Esophagus muscularis mucosa (tissue), 4 donors: Measurements from ENCODE around the gene PGAP1. TPM values are rescaled to one million over a fixed set of nuclear protein-coding genes. Genes with fewer than 3 reads are reported as not detected.

ENCODE experiments used
- DNase-seq: peaks from one replicate; pipeline ENCODE4 v3.0.0-alpha.2; 2017; ENCODE audit errors: extremely low spot score
- H3K27ac ChIP-seq, 4 donors: fragments of 200-600 bp; sonication (generic); replicated peaks in 1 of 4; 1 replicate in 3 of 4; 2 replicates in 1 of 4; pipeline ENCODE4 v1.5.1; 2016 to 2019; ENCODE audit warnings: mild to moderate bottlenecking in 1 of 4
- H3K27me3 ChIP-seq, 4 donors: fragments of 200-600 bp; sonication (generic); one replicate each; pipeline versions ENCODE4 v1.5.1 to v1.6.0; 2016 to 2019
- H3K36me3 ChIP-seq, 4 donors: fragments of 200-600 bp; sonication (generic); one replicate each; pipeline ENCODE4 v1.5.1; 2016 to 2019
- H3K4me1 ChIP-seq, 4 donors: fragments of 200-600 bp; sonication (generic); one replicate each; pipeline ENCODE4 v1.5.1; 2016 to 2019
- H3K4me3 ChIP-seq, 4 donors: fragments of 200-600 bp; sonication (generic); 1 replicate in 2 of 4; 2 replicates in 2 of 4; pipeline ENCODE4 v1.5.1; 2016 to 2019; ENCODE audit warnings: mild to moderate bottlenecking in 4 of 4, moderate library complexity in 1 of 4
- H3K9me3 ChIP-seq, 4 donors: fragments of 200-600 bp; sonication (generic); 1 replicate in 3 of 4; 2 replicates in 1 of 4; pipeline ENCODE4 v1.5.1; 2016 to 2019
- CTCF ChIP-seq, 3 experiments: fragments of 200-600 bp in 2 of 3; fragments of 450-650 bp in 1 of 3; sonication (generic) in 2 of 3; IDR thresholded peaks; one replicate each; pipeline ENCODE4 v1.5.1; 2017 to 2019; ENCODE audit warnings: antibody characterized with exemption in 3 of 3, mild to moderate bottlenecking in 2 of 3, moderate library complexity in 1 of 3
- EP300 ChIP-seq: sonication (generic); formaldehyde crosslinking; IDR thresholded peaks from one replicate; pipeline ENCODE4 v1.6.1; 2017; ENCODE audit warnings: antibody characterized with exemption
- POLR2A ChIP-seq: fragments of 450-650 bp; IDR thresholded peaks from one replicate; pipeline ENCODE4 v1.6.1; 2017; ENCODE audit warnings: antibody characterized with exemption, moderate library complexity, mild to moderate bottlenecking, low read depth
- POLR2AphosphoS5 ChIP-seq, 2 donors: sonication (generic); formaldehyde crosslinking; IDR thresholded peaks; one replicate each; pipeline ENCODE4 v1.6.1; 2017; ENCODE audit warnings: antibody characterized with exemption in 2 of 2
- WGBS: methylation state at CpG from one replicate; pipeline ENCODE4 v1.1.5; 2018; 5-methylcytosine and 5-hydroxymethylcytosine counted together
- intact Hi-C: fragments of 100-400 bp; cut with DNase I; formaldehyde crosslinking; loops from one replicate; pipeline ENCODE4 v1.15.1; 2023
- total RNA-seq, 4 donors: library from RNA; depleted of rRNA; stranded (reverse); fragments of >200 nt; gene quantifications; one replicate each; pipeline versions ENCODE4 v1.1.0 to v1.2.1, GENCODE V29; 2016

The PGAP1 gene
- total RNA-seq, 4 donors from 2014 or later, result 3.7 to 7.5 (median 5.6) TPM

GRCh38 chr2:196836440-196836839, 90.1 kb downstream of the PGAP1 start:
- DNase-seq, result no peak
- Histone ChIP-seq H3K4me1 (peaks cover 0 to 6% (median 0%) of the 10 kb centered on the region in 4 donors), H3K9me3 (no peaks in the 10 kb centered on the region), H3K27ac (no peak overlapping the region), H3K4me3 (no peak overlapping the region), H3K27me3 (no peaks in the 10 kb centered on the region), H3K36me3 (peaks cover 0 to 42% (median 17%) of the 10 kb centered on the region in 4 donors)
- intact Hi-C loops, result no loop called here
- TF ChIP-seq POLR2AphosphoS5 (IDR thresholded peaks at IDR 0.05) (no peak), EP300 (no peak), POLR2A (no peak), CTCF (IDR thresholded peaks at IDR 0.05) (no peak)

- WGBS, result 87% methylated on average over 1 of the region's 1 CpG
- Histone ChIP-seq H3K27ac (no peak overlapping the region), H3K4me3 (no peak overlapping the region), H3K4me1 (no peaks in the 10 kb centered on the region), H3K36me3 (no peaks in the 10 kb centered on the region), H3K9me3 (no peaks in the 10 kb centered on the region), H3K27me3 (no peaks in the 10 kb centered on the region)
- DNase-seq, result no peak
- intact Hi-C loops, result no loop called here
- no peak for TF ChIP-seq POLR2A
- TF ChIP-seq CTCF (IDR thresholded peaks at IDR 0.05), result no peak
- no peak for TF ChIP-seq EP300
- no peak for TF ChIP-seq POLR2AphosphoS5 (IDR thresholded peaks at IDR 0.05)
Measured at GRCh38 chr2:196830701-196831100, 95.8 kb downstream of the PGAP1 start.

- intact Hi-C loops, result no loop called here
- H3K9me3 ChIP-seq, result no peaks in the 10 kb centered on the region
- DNase-seq, result no peak
- H3K27ac ChIP-seq, result no peak overlapping the region
- H3K4me3 ChIP-seq, result no peak overlapping the region
- no peak for TF ChIP-seq CTCF (IDR thresholded peaks at IDR 0.05)
- no peak for TF ChIP-seq POLR2AphosphoS5 (IDR thresholded peaks at IDR 0.05)
- no peak for TF ChIP-seq POLR2A
- no peak for TF ChIP-seq EP300
- WGBS, result 69% methylated on average over 2 of the region's 2 CpGs
- H3K4me1 ChIP-seq, result no peaks in the 10 kb centered on the region
- H3K27me3 ChIP-seq, result no peaks in the 10 kb centered on the region
- H3K36me3 ChIP-seq, result no peaks in the 10 kb centered on the region
Measured at GRCh38 chr2:196827356-196827755, 99.2 kb downstream of the PGAP1 start.

- no peak for TF ChIP-seq CTCF (IDR thresholded peaks at IDR 0.05)
- no peak for TF ChIP-seq POLR2AphosphoS5 (IDR thresholded peaks at IDR 0.05)
- no peak for TF ChIP-seq EP300
- TF ChIP-seq POLR2A, result no peak
- no peaks in the 10 kb centered on the region for H3K36me3 ChIP-seq
- no peak overlapping the region for H3K27ac ChIP-seq
- no peaks in the 10 kb centered on the region for H3K4me1 ChIP-seq
- DNase-seq, result no peak
- H3K27me3 ChIP-seq, result no peaks in the 10 kb centered on the region
- no peaks in the 10 kb centered on the region for H3K9me3 ChIP-seq
- intact Hi-C loops, result no loop called here
- H3K4me3 ChIP-seq, result no peak overlapping the region
Measured at GRCh38 chr2:196823750-196824522, 102.6 kb downstream of the PGAP1 start.

- Histone ChIP-seq H3K27ac (no peak overlapping the region), H3K4me3 (no peak overlapping the region), H3K27me3 (no peaks in the 10 kb centered on the region), H3K9me3 (no peaks in the 10 kb centered on the region), H3K36me3 (no peaks in the 10 kb centered on the region), H3K4me1 (no peaks in the 10 kb centered on the region)
- no peak for DNase-seq
- intact Hi-C loops, result no loop called here
- TF ChIP-seq EP300 (no peak), CTCF (IDR thresholded peaks at IDR 0.05) (no peak), POLR2AphosphoS5 (IDR thresholded peaks at IDR 0.05) (no peak), POLR2A (no peak)
- 94% methylated on average over 1 of the region's 1 CpG for WGBS
Measured at GRCh38 chr2:196821195-196821594, 105.3 kb downstream of the PGAP1 start.
